Right lobe of liver (tissue), 4 donors: Measurements from ENCODE around the gene LSMEM2.

Experiments used
- POLR2A ChIP-seq: fragments of 450-650 bp; IDR thresholded peaks from one replicate; pipeline ENCODE4 v1.6.1; 2017; ENCODE audit warnings: antibody characterized with exemption, mild to moderate bottlenecking
- TF ChIP-seq, protein P1 (sequence below), 4 donors: fragments of 200-600 bp in 3 of 4; fragments of 450-650 bp in 1 of 4; IDR thresholded peaks; one replicate each; pipeline versions ENCODE4 v1.5.1 to v1.8.0; 2016 to 2022; ENCODE audit warnings: antibody characterized with exemption in 4 of 4, mild to moderate bottlenecking in 2 of 4
- donor health status: DM: no; HTN: no; CAD: no.
- donor health status: DM: no; HTN: no; CAD: no.
- donor health status: DM: no; HTN: yes; CAD: no.

DNA sequence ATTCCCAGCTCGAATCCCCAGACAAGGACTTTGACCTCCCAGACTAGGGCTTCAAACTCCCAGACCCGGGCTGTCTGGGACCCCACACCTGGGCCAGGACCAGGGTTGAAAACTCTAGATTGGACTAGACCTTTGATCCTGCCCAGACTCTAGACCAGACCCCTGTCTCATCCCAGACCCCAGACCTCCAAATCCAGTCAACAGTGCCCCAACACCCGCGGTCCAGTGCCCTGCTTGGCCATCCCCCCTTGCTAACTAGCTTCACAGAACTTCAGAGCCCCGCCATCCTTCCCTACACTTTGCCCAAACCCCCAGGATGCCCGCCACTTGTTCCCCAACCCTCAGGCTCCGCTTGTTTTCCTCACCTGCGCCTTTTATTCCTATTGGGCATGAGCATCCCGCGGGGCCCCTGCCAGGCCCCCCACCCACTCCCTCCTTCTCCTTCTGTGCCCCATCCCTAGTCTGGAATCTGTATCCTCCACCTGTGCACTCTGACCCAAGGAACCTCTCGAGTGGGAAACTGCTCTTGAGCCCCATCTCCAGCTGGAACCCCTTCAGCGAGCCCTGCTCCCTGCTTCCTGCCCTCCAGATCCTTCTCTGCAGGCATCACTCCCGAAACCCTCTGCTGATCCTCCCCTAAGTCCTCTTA lies 42.3 kb upstream of the LSMEM2 start:
- TF ChIP-seq, protein P1, sequence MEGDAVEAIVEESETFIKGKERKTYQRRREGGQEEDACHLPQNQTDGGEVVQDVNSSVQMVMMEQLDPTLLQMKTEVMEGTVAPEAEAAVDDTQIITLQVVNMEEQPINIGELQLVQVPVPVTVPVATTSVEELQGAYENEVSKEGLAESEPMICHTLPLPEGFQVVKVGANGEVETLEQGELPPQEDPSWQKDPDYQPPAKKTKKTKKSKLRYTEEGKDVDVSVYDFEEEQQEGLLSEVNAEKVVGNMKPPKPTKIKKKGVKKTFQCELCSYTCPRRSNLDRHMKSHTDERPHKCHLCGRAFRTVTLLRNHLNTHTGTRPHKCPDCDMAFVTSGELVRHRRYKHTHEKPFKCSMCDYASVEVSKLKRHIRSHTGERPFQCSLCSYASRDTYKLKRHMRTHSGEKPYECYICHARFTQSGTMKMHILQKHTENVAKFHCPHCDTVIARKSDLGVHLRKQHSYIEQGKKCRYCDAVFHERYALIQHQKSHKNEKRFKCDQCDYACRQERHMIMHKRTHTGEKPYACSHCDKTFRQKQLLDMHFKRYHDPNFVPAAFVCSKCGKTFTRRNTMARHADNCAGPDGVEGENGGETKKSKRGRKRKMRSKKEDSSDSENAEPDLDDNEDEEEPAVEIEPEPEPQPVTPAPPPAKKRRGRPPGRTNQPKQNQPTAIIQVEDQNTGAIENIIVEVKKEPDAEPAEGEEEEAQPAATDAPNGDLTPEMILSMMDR (IDR thresholded peaks at IDR 0.05): no peak
- no peak for TF ChIP-seq POLR2A
